ENCODE results near the gene EHD4.
A peak's percentile ranks its signal among the peaks of the same experiment; 100 is the strongest.

The EHD4 gene

DNA sequence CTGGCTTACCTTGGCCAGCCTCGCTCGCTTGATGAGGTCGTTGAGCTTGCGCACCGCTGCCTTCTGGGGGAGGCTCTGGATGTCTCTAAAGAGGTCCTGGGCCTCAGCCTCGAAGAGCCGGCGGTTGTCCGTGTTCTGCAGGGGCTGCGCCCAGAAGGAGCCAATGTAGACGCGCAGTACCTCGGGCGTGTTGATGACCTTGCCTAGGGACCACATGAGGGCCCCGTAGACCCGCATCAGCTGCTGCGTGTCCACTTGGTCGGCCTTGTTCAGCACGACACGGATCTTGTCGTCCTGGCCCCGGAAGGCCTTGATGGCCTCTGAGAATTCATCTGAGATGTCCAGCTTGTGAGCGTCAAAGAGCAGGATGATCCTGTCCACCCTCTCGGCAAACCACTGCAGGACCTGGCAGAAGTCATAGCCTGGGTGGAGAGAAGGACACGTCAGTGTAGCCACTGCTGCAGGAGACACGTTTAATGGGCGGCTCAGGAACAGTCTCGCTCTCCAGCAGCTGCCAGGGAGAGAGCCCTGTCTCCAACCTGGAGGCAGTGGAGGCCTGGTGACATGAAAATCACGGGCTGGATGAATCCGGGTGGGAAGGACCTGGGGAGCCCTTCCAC lies 53.0 kb downstream of the EHD4 start:
- peaks cover 12% of the 10 kb centered on the region for H3K36me3 Mint-ChIP-seq (ENCODE audit: low read depth)
- H3K27me3 Mint-ChIP-seq (ENCODE audit: low read depth, poor library complexity), result peaks cover 3% of the 10 kb centered on the region
- H3K4me1 Mint-ChIP-seq, result peaks cover 64% of the 10 kb centered on the region
- no peaks in the 10 kb centered on the region for H3K9me3 Mint-ChIP-seq
- no peak overlapping the region for H3K4me3 Mint-ChIP-seq
- TF ChIP-seq, protein P1, sequence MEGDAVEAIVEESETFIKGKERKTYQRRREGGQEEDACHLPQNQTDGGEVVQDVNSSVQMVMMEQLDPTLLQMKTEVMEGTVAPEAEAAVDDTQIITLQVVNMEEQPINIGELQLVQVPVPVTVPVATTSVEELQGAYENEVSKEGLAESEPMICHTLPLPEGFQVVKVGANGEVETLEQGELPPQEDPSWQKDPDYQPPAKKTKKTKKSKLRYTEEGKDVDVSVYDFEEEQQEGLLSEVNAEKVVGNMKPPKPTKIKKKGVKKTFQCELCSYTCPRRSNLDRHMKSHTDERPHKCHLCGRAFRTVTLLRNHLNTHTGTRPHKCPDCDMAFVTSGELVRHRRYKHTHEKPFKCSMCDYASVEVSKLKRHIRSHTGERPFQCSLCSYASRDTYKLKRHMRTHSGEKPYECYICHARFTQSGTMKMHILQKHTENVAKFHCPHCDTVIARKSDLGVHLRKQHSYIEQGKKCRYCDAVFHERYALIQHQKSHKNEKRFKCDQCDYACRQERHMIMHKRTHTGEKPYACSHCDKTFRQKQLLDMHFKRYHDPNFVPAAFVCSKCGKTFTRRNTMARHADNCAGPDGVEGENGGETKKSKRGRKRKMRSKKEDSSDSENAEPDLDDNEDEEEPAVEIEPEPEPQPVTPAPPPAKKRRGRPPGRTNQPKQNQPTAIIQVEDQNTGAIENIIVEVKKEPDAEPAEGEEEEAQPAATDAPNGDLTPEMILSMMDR (IDR thresholded peaks at IDR 0.05), result no peak
- peak overlapping the region; percentile 47 for H3K27ac Mint-ChIP-seq
- no peak for DNase-seq

DNA sequence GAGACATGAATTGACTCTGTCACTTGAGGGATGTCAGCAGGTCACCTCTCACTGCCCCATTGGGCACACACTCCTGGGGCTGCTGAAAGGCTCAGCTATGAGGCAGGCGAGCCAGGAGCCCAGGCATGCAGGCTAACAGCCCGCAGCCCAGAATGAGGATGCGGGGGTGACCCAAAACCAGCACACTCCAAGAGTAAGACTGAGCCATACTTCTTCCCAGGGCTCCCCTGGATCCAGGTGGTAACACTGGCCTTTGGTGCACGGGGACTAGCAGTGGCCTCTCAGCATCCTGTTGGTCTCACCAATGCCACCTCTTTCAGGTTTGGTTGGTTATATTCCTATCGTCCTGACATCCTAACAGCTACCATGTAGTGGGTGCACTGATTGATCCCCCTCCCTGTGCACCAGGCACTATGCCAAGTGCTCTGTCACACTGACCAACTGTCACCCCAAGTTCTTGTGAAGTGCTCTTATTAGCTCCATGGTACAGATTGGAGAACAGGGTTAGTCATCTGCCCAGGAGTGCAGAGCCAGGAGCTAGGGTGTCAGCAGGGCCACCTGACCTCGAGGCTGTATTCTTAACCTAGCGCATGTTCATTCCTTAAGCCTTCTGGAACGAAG lies 53.7 kb downstream of the EHD4 start:
- no peak overlapping the region for H3K27ac Mint-ChIP-seq
- DNase-seq, result no peak
- H3K9me3 Mint-ChIP-seq, result no peaks in the 10 kb centered on the region
- TF ChIP-seq, protein P1 (IDR thresholded peaks at IDR 0.05), result no peak
- peaks cover 70% of the 10 kb centered on the region for H3K4me1 Mint-ChIP-seq
- H3K27me3 Mint-ChIP-seq (ENCODE audit: low read depth, poor library complexity), result peaks cover 3% of the 10 kb centered on the region
- H3K4me3 Mint-ChIP-seq, result no peak overlapping the region
- peaks cover 12% of the 10 kb centered on the region for H3K36me3 Mint-ChIP-seq (ENCODE audit: low read depth)

DNA sequence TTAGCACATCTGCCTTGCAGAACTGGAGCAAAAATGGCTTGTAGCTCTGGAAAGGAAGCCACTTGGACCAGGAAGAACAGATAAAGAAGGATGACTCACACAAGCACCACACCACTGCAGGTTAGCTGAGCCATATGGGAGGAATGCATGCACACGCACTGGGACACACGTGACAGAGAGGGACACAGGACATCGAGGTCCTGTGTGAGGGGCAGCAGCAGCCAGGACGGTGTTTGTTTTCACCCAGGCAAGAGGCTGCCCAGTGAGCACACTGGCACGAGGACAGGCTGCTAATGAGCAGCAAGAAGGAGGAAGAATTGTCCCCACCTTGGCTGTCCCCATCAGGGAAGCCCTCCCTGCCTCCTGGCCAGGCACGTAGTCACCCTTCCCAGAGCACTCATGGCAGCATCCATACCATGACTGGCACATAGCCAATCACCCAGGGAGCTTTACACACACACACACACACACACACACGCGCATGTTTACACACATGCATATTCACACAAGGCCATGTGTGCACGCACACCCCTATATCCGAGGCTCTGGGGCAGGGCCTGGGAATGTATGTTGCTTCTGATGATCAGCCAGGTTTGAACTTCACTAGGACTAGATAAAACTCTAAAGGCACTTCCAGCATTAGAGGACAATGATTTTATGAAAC lies 54.5 kb downstream of the EHD4 start:
- Mint-ChIP-seq H3K9me3 (no peaks in the 10 kb centered on the region), H3K4me3 (no peak overlapping the region), H3K4me1 (peaks cover 67% of the 10 kb centered on the region), H3K36me3 (ENCODE audit: low read depth) (peaks cover 12% of the 10 kb centered on the region), H3K27me3 (ENCODE audit: low read depth, poor library complexity) (peaks cover 5% of the 10 kb centered on the region), H3K27ac (no peak overlapping the region)
- TF ChIP-seq, protein P1 (IDR thresholded peaks at IDR 0.05), result no peak
- DNase-seq, result no peak

DNA sequence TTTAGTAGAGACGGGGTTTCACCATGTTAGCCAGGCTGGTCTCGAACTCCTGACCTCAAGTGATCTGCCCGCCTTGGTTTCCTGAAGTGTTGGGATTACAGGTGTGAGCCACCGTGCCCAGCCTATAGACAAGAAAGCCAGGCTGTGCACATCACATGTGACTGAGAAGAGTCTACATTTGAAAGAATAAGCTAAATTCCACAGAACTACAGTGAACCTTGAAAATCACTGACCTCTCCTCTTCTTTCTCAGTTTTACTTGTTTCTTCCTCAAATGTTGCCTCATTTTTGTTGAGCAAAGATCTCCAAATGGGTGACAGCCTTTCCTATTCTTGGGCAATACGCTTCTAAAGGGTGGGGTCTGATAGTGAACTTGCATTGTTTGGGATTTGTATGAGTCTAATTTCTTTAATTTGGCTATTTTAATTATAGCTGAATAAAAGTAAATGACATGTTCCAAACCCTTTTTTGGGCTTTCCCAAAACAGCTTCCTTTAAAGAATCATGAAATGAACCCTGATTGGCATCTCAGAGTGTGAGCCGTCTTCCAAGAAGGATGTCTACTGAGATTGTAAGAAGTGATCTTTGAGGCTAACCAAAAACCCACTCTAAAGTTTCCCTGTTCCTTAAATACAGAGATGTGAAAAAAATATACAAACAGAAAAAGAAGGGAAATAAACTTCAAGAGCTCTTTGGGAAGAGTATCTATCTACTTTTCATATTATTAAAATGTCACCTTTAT lies 56.9 kb downstream of the EHD4 start:
- no peak overlapping the region for H3K4me3 Mint-ChIP-seq
- peaks cover 12% of the 10 kb centered on the region for H3K36me3 Mint-ChIP-seq (ENCODE audit: low read depth)
- no peak for DNase-seq
- H3K27me3 Mint-ChIP-seq (ENCODE audit: low read depth, poor library complexity), result peaks cover 5% of the 10 kb centered on the region
- H3K9me3 Mint-ChIP-seq, result no peaks in the 10 kb centered on the region
- H3K27ac Mint-ChIP-seq, result no peak overlapping the region
- peaks cover 55% of the 10 kb centered on the region for H3K4me1 Mint-ChIP-seq
- TF ChIP-seq, protein P1 (IDR thresholded peaks at IDR 0.05), result no peak

DNA sequence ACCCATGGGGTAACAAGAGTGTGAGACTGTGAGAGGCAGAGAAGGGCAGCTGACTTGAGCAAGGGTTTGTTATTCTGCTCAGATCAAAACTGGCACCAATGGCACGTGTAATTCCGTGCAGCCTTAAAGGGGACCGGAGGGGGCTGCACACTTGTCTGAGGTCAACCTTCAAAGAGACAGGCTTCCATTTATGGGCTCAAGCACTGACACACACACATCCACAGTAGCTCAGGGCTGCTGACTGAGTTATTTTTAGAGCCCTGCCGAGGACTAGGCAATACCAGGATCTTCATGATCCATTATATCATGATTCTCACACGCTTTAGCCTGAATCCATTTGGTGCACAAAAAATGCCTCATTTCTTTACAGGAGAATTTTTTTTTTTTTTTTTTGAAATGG lies 57.9 kb downstream of the EHD4 start:
- TF ChIP-seq, protein P1 (IDR thresholded peaks at IDR 0.05), result no peak
- Mint-ChIP-seq H3K4me1 (peaks cover 44% of the 10 kb centered on the region), H3K27ac (no peak overlapping the region), H3K9me3 (no peaks in the 10 kb centered on the region), H3K27me3 (ENCODE audit: low read depth, poor library complexity) (peaks cover 4% of the 10 kb centered on the region), H3K36me3 (ENCODE audit: low read depth) (peaks cover 12% of the 10 kb centered on the region), H3K4me3 (no peak overlapping the region)
- DNase-seq, result no peak
